HEK293T (cell line): ENCODE results near the gene EPHB6.

Experiments
- ARNT ChIP-seq: fragments of 450-650 bp; IDR thresholded peaks from 2 replicates; pipeline ENCODE4 v1.6.1; 2017; ENCODE audit warnings: mild to moderate bottlenecking
- BHLHE40 ChIP-seq: fragments of 450-650 bp; IDR thresholded peaks from 2 replicates; pipeline ENCODE4 v1.6.1; 2016; ENCODE audit warnings: mild to moderate bottlenecking, moderate library complexity, borderline replicate concordance
- FOXA1 ChIP-seq: fragments of 450-650 bp; IDR thresholded peaks from 2 replicates; pipeline ENCODE4 v1.6.1; 2016; ENCODE audit warnings: mild to moderate bottlenecking
- SP1 ChIP-seq: fragments of 450-650 bp; IDR thresholded peaks from 2 replicates; pipeline ENCODE4 v1.6.1; 2017
- SUZ12 ChIP-seq: fragments of 450-650 bp; IDR thresholded peaks from 2 replicates; pipeline ENCODE4 v1.6.1; 2016; ENCODE audit warnings: mild to moderate bottlenecking
- TARDBP ChIP-seq: fragments of 450-650 bp; IDR thresholded peaks from 2 replicates; pipeline ENCODE4 v1.6.1; 2016

- no peak for TF ChIP-seq BHLHE40
- TF ChIP-seq SUZ12 = no peak
- no peak for TF ChIP-seq SP1
- no peak for TF ChIP-seq FOXA1
- no peak for TF ChIP-seq ARNT
- no peak for TF ChIP-seq TARDBP
Observed at GRCh38 chr7:142865766-142866165, 10.9 kb downstream of the EPHB6 start.
